ENCODE measurements around the gene CYP2S1. TPM values are rescaled to one million over a fixed set of nuclear protein-coding genes. Genes with fewer than 3 reads are reported as not detected.

CYP2S1 gene
- total and polyA plus RNA-seq, 2 of the 4 experiments (the other 2 are of a cell fraction): 0.54 to 2.1 TPM

DNA sequence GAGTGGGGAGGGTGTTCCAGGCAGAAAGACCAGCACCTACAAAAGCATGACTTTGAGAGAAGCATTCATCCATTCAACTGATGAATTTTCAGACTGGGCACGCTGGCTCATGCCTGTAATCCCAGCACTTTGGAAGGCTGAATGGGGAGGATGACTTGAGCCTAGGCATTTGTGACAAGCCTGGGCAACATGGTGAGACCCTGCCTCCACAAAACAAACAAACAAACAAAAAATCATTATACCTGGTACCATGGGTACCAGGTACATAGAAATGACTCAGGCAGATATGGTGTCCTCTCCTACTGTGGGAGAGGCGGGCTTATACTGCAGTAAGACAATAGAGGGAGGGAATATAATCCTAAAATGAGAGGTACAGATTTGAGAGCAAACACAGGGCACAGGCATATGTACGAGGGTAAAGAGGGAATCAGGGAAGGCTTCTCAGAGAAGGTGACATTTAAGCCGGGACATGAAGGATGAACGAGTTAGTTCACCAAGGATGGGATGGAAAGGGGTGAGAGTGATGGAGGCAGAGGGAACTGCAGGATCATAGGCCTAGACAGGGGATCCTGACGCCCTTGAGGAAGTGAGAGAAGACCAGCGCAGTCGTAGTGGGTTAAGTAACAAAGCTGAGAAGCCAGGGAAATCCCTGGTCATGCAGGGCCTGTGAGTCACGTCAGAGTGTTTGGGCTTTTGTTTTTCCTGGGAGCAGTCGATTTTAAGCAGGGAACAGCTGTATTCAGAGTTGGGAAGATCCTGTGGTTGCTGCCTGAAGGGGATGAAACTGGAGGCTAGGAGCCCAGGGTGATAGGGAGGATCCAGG lies 2.9 kb downstream of the CYP2S1 start:
- ATAC-seq (ENCODE audit: low read depth) (peak; percentile 68), DNase-seq (peak; percentile 86)
- no peak overlapping the region for H3K4me3 ChIP-seq (ENCODE audit: insufficient read depth, low read depth, low read length)
- no peak overlapping the region for H2BK5ac ChIP-seq (ENCODE audit: low read depth, low read length, poor library complexity, severe bottlenecking)
- intact Hi-C loops (cut with micrococcal nuclease): no loop called here
- ChIA-PET CTCF (no interaction called here), POLR2A (ENCODE audit: unreplicated experiment) (no interaction called here)
- no peak overlapping the region for H2AK9ac ChIP-seq (replicated peaks; ENCODE audit: low read depth, low read length, poor library complexity)
- H4K5ac ChIP-seq (ENCODE audit: low read depth, low read length): no peak overlapping the region
- no peak overlapping the region for H3K4ac ChIP-seq (ENCODE audit: low read depth, low read length)
- WGBS, 2 experiments (ENCODE audit: extremely low coverage in 2 of 2, insufficient read length in 1 of 2): 64% methylated on average over 6 of the region's 10 CpGs; no CpG with 5 or more reads in 1 of the 2 experiments
- peaks cover 4% of the 10 kb centered on the region; the same call in 1 of the 2 replicates for H3K9me1 ChIP-seq (ENCODE audit: insufficient read depth, low read length)
- peak overlapping the region; percentile 27 for H3K14ac ChIP-seq (replicated peaks; ENCODE audit: low read depth, low read length)
- no TSS peak for BruUV-seq (replicated peaks)
- dilution Hi-C loops (cut with HindIII; ENCODE audit: low sequenced_read_pairs, unreplicated experiment): no loop called here
- no peak overlapping the region for H3K9ac ChIP-seq (ENCODE audit: low read depth, low read length)
- no peak overlapping the region for H2BK15ac ChIP-seq (ENCODE audit: low read depth, low read length)
- H3K4me1 ChIP-seq (ENCODE audit: control insufficient read depth, insufficient read depth, low read length): peaks cover 3% of the 10 kb centered on the region; the same call in 1 of the 2 replicates
- H2BK20ac ChIP-seq (ENCODE audit: low read depth, low read length): no peak overlapping the region
- TF ChIP-seq FOS (IDR thresholded peaks at IDR 0.05; ENCODE audit: low read depth, low read length): 0 out of 2 replicates have a peak, but pooled peaks have one; percentile 18
- TF ChIP-seq RFX5 (IDR thresholded peaks at IDR 0.05; ENCODE audit: low read depth, low read length): no peak
- TF ChIP-seq, protein P1, sequence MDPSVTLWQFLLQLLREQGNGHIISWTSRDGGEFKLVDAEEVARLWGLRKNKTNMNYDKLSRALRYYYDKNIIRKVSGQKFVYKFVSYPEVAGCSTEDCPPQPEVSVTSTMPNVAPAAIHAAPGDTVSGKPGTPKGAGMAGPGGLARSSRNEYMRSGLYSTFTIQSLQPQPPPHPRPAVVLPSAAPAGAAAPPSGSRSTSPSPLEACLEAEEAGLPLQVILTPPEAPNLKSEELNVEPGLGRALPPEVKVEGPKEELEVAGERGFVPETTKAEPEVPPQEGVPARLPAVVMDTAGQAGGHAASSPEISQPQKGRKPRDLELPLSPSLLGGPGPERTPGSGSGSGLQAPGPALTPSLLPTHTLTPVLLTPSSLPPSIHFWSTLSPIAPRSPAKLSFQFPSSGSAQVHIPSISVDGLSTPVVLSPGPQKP (IDR thresholded peaks at IDR 0.05; ENCODE audit: borderline replicate concordance, low read depth, low read length): no peak
- TF ChIP-seq CEBPB (IDR thresholded peaks at IDR 0.05; ENCODE audit: low read depth, low read length): 0 out of 2 replicates have a peak, but pooled peaks have one; percentile 9
- no peaks in the 10 kb centered on the region for H3K9me3 ChIP-seq (ENCODE audit: control insufficient read depth, insufficient read depth, low read length)
- no peak overlapping the region for H3K27ac ChIP-seq (ENCODE audit: insufficient read depth, low read length)
- H2BK120ac ChIP-seq (ENCODE audit: low read depth, low read length): no peak overlapping the region
- no peaks in the 10 kb centered on the region for H3K36me3 ChIP-seq (ENCODE audit: control insufficient read depth, insufficient read depth, low read length)
- no peak overlapping the region for H3K4me2 ChIP-seq (ENCODE audit: low read depth, low read length)
- no peak overlapping the region; a peak in 1 of 4 replicates for H4K8ac ChIP-seq (ENCODE audit: low read depth in 2 of 2, low read length in 2 of 2)
- H3K56ac ChIP-seq (ENCODE audit: extremely low read depth, insufficient read depth, low read length): no peak overlapping the region
- no peaks in the 10 kb centered on the region for H4K20me1 ChIP-seq (ENCODE audit: insufficient read depth, low read length)
- no peaks in the 10 kb centered on the region; a peak in 1 of 4 replicates for H3K79me1 ChIP-seq (ENCODE audit: low read depth in 1 of 2, low read length in 2 of 2)
- no peak overlapping the region for H4K91ac ChIP-seq (ENCODE audit: insufficient read depth, low read depth, low read length)
- no peaks in the 10 kb centered on the region for H3K27me3 ChIP-seq (ENCODE audit: control insufficient read depth, insufficient read depth, low read length)
- H2AK5ac ChIP-seq (ENCODE audit: low read depth, low read length): peak overlapping the region; percentile 57; the same call in 1 of the 2 replicates
- H2AFZ ChIP-seq (replicated peaks; ENCODE audit: low read length, poor library complexity): peak overlapping the region; percentile 28
- peak overlapping the region; percentile 39; the same call in 1 of the 2 replicates for H3K23ac ChIP-seq (ENCODE audit: low read depth, low read length)
- H3K18ac ChIP-seq (ENCODE audit: low read depth, low read length): no peak overlapping the region
- in situ Hi-C loops (cut with MboI; ENCODE audit: low sequenced_read_pairs): no loop called here
